Eye (tissue), 1 donor: ENCODE data around the gene PLCL2.

Experiments
- DNase-seq: peaks from one replicate; pipeline ENCODE4 v3.0.0-alpha.2; 2015

PLCL2 gene

GRCh38 chr3:17014284-17014683, 129.5 kb downstream of the PLCL2 start:
- no peak for DNase-seq

- DNase-seq, result no peak
Measured at GRCh38 chr3:17014709-17015108, 130.0 kb downstream of the PLCL2 start.

GRCh38 chr3:17021614-17022013, 136.9 kb downstream of the PLCL2 start:
- DNase-seq, result no peak

- DNase-seq, result no peak
Measured at GRCh38 chr3:17023006-17023664, 138.4 kb downstream of the PLCL2 start.

GRCh38 chr3:17025594-17026139, 140.9 kb downstream of the PLCL2 start:
- no peak for DNase-seq

- no peak for DNase-seq
Measured at GRCh38 chr3:17027318-17027717, 142.6 kb downstream of the PLCL2 start.

GRCh38 chr3:17028363-17028762, 143.6 kb downstream of the PLCL2 start:
- no peak for DNase-seq

- no peak for DNase-seq
Measured at GRCh38 chr3:17030438-17030837, 145.7 kb downstream of the PLCL2 start.

GRCh38 chr3:17030956-17031652, 146.3 kb downstream of the PLCL2 start:
- no peak for DNase-seq

- DNase-seq, result peak; percentile 48
Measured at GRCh38 chr3:17032407-17033034, 147.8 kb downstream of the PLCL2 start.

- no peak for DNase-seq
Measured at GRCh38 chr3:17033516-17034168, 148.9 kb downstream of the PLCL2 start.

GRCh38 chr3:17035033-17035432, 150.3 kb downstream of the PLCL2 start:
- DNase-seq, result no peak

GRCh38 chr3:17035966-17036365, 151.2 kb downstream of the PLCL2 start:
- no peak for DNase-seq

- DNase-seq, result no peak
Measured at GRCh38 chr3:17038141-17038540, 153.4 kb downstream of the PLCL2 start.

- DNase-seq, result no peak
Measured at GRCh38 chr3:17038900-17039553, 154.3 kb downstream of the PLCL2 start.

GRCh38 chr3:17039594-17039993, 154.8 kb downstream of the PLCL2 start:
- DNase-seq, result no peak

- DNase-seq, result no peak
Measured at GRCh38 chr3:17040322-17040989, 155.7 kb downstream of the PLCL2 start.

GRCh38 chr3:17040990-17041377, 156.2 kb downstream of the PLCL2 start:
- DNase-seq, result no peak

GRCh38 chr3:17044855-17045254, 160.1 kb downstream of the PLCL2 start:
- no peak for DNase-seq

- no peak for DNase-seq
Measured at GRCh38 chr3:17045705-17046104, 160.9 kb downstream of the PLCL2 start.

GRCh38 chr3:17046623-17047022, 161.9 kb downstream of the PLCL2 start:
- no peak for DNase-seq

- no peak for DNase-seq
Measured at GRCh38 chr3:17047162-17047561, 162.4 kb downstream of the PLCL2 start.
